ENCODE data around the gene ASB2.

Gene ASB2

GRCh38 chr14:94010625-94011024 is 34.3 kb upstream of the ASB2 start:
- no peak for TF ChIP-seq CTCF (IDR thresholded peaks at IDR 0.05; ENCODE audit: control insufficient read depth, extremely low read depth, insufficient read depth)
- no peak for DNase-seq (ENCODE audit: low read depth)
- H3K4me3 ChIP-seq (ENCODE audit: low read depth, low read length), result no peak overlapping the region

DNA sequence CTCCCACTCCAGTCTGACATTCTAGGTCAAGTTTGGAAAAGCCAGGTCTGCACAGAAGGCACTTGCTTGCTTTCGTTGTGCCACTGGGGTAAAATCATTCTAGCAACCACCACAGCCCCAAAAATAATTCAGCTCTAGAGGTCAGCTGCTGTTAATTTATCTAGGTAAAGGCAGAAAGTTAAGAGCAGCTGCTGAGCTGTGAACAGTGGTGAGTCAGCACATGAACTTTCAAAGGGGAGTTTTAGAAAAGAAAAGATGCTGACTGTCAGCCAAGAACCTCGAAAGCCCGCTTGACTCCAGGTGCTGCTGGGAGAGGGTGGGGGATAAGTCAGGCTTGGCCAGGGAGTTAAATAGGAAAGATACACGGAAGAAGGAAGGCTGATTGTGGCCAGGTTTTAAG is 33.4 kb upstream of the ASB2 start:
- DNase-seq (ENCODE audit: low read depth), result no peak
- no peak for TF ChIP-seq CTCF (IDR thresholded peaks at IDR 0.05; ENCODE audit: control insufficient read depth, extremely low read depth, insufficient read depth)
- H3K4me3 ChIP-seq (ENCODE audit: low read depth, low read length), result no peak overlapping the region

DNA sequence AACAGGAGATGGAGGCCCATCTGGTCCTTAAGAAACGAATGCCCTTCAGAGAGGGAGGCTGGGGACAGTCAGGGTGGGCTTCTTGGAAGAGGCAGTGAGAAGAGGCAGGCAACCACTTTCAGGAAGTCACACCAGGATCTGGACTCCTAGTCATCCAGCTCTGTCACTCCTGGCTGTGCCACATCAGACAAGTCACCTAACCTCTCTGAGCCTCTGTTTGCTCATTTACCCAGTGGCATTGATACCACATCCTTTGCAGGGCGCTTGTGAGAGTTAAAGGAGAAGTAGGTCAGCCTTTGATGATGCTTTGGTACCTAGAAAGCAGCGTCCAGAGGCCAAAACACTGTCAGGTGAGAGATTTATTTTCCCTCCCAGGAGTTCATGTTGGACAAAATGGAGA is 31.9 kb upstream of the ASB2 start:
- TF ChIP-seq CTCF (IDR thresholded peaks at IDR 0.05; ENCODE audit: control insufficient read depth, extremely low read depth, insufficient read depth), result no peak
- H3K4me3 ChIP-seq (ENCODE audit: low read depth, low read length), result no peak overlapping the region
- DNase-seq (ENCODE audit: low read depth), result no peak

DNA sequence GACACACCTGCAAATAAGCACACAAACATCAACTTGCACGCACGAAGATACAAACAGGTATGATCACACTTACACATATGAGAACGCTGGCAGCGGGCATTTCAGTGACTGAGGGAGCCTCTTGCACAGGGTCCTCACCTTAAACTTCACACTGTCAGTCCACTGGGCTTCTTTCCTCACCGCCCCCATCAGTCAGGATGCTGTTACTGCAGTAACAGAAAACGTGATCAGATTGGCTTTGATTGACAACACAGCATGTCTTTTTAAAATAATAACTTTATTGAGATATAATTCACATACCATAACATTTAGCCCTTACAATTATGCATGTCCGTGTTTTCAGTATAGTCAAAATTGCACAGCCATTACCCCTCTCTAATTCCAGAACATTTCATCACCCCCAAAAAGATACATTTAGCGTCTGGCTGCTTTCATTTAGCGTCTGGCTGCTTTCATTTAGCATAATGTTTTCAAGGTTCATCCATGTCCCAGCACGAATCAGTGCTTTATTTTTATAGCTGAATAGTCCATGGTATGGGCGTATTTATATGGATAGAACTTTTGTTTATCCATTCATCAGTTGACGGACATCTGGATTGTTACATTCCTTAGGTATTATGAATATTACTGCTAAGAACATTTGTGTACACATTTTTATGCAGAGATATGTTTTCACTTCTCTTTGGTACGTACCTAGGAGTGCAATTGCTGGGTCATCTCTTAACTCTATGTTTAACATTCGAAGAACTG is 29.1 kb upstream of the ASB2 start:
- no peak for DNase-seq (ENCODE audit: low read depth)
- H3K4me3 ChIP-seq (ENCODE audit: low read depth, low read length), result no peak overlapping the region
- TF ChIP-seq CTCF (IDR thresholded peaks at IDR 0.05; ENCODE audit: control insufficient read depth, extremely low read depth, insufficient read depth), result peak; percentile 32; the same call in 1 of the 2 replicates

GRCh38 chr14:94004015-94004414 is 27.6 kb upstream of the ASB2 start:
- DNase-seq (ENCODE audit: low read depth), result no peak
- no peak overlapping the region for H3K4me3 ChIP-seq (ENCODE audit: low read depth, low read length)
- no peak for TF ChIP-seq CTCF (IDR thresholded peaks at IDR 0.05; ENCODE audit: control insufficient read depth, extremely low read depth, insufficient read depth)

DNA sequence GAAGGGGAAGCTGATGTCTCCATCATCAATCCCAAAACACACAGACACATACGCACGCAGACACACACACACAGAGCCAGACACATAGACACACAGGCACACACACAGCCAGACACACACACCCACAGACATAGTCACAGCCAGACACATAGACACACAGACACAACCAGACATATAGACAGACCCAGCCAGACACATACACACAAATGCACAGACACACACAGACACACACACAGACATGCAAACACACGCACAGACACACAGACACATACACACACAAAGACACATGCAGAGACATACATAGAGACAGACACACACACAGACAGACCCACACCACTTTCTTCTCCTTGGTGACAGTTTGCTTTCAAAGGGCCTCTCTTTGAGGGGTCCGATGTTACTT is 27.0 kb upstream of the ASB2 start:
- DNase-seq (ENCODE audit: low read depth), result no peak
- TF ChIP-seq CTCF (IDR thresholded peaks at IDR 0.05; ENCODE audit: control insufficient read depth, extremely low read depth, insufficient read depth), result no peak

More for the DNA sequence above, 27.0 kb upstream of the ASB2 start:
- H3K4me3 ChIP-seq (ENCODE audit: low read depth, low read length), result no peak overlapping the region

All from LNCaP clone FGC (cell line).